Body of pancreas (tissue), 4 donors: ENCODE data around the gene PRF1. TPM values are rescaled to one million over a fixed set of nuclear protein-coding genes. Genes with fewer than 3 reads are reported as not detected.

Experiments used
- ATAC-seq: fragments of 150-250 bp; one replicate; pipeline ENCODE4 v1.9.1; 2016
- DNase-seq, 4 donors: peaks; one replicate each; pipeline ENCODE4 v3.0.0-alpha.2; 2019
- H3K27ac ChIP-seq, 4 donors: fragments of 200-600 bp; sonication (generic); 1 replicate in 3 of 4; 2 replicates in 1 of 4; pipeline versions ENCODE4 v1.5.1 to v1.6.1; 2016 to 2019; ENCODE audit warnings: mild to moderate bottlenecking in 1 of 4, mixed read lengths in 1 of 4, moderate library complexity in 1 of 4
- H3K27me3 ChIP-seq, 2 donors: fragments of 200-600 bp; sonication (generic); one replicate each; pipeline ENCODE4 v1.6.0; 2016; ENCODE audit warnings: mild to moderate bottlenecking in 1 of 2
- H3K36me3 ChIP-seq, 2 donors: fragments of 200-600 bp; sonication (generic); replicated peaks in 1 of 2; 2 replicates each; pipeline ENCODE4 v1.5.1; 2016; ENCODE audit warnings: low read depth in 2 of 2; ENCODE audit not compliant: insufficient read depth in 1 of 2
- H3K4me1 ChIP-seq: fragments of 200-600 bp; sonication (generic); one replicate; pipeline ENCODE4 v1.6.0; 2016
- H3K4me3 ChIP-seq, 2 donors: fragments of 200-600 bp; sonication (generic); 1 replicate in 1 of 2; 2 replicates in 1 of 2; pipeline ENCODE4 v1.5.1; 2016 to 2019
- H3K9me3 ChIP-seq, 3 donors: fragments of 200-600 bp; sonication (generic); 1 replicate in 2 of 3; 2 replicates in 1 of 3; pipeline ENCODE4 v1.5.1; 2016
- CTCF ChIP-seq, 7 experiments: fragments of 450-650 bp in 4 of 7; fragments of 200-600 bp in 3 of 7; sonication (generic) in 3 of 7; IDR thresholded peaks; one replicate each; pipeline ENCODE4 v1.5.1; 2016 to 2019; ENCODE audit warnings: antibody characterized with exemption in 7 of 7
- POLR2A ChIP-seq, 3 donors: fragments of 450-650 bp; IDR thresholded peaks; one replicate each; pipeline ENCODE4 v1.6.1; 2016; ENCODE audit warnings: antibody characterized with exemption in 3 of 3, mild to moderate bottlenecking in 2 of 3
- WGBS, 2 donors: methylation state at CpG; one replicate each; pipeline ENCODE4 v1.1.5; 2017; 5-methylcytosine and 5-hydroxymethylcytosine counted together
- intact Hi-C: fragments of 100-400 bp; cut with DNase I; formaldehyde crosslinking; loops from one replicate; pipeline ENCODE4 v1.15.1; 2023
- total RNA-seq, 2 donors: library from RNA; depleted of rRNA; stranded (reverse); fragments of >200 nt; gene quantifications; one replicate each; pipeline ENCODE4 v1.1.0, GENCODE V29; 2016

Gene PRF1
- total RNA-seq, 2 donors from 2014 or later: 2.1 to 6.3 TPM

- no peak overlapping the region for H3K27ac ChIP-seq
Measured at GRCh38 chr10:70629338-70629737, 26.8 kb upstream of the PRF1 start.

GRCh38 chr10:70626056-70626455 lies 23.5 kb upstream of the PRF1 start:
- H3K27ac ChIP-seq: no peak overlapping the region
- no peak overlapping the region for H3K4me3 ChIP-seq
- H3K36me3 ChIP-seq: no peaks in the 10 kb centered on the region
- H3K27me3 ChIP-seq: no peaks in the 10 kb centered on the region
- peaks cover 0 to 8% (median 0%) of the 10 kb centered on the region in 3 donors for H3K9me3 ChIP-seq
- intact Hi-C loops: no loop called here
- TF ChIP-seq POLR2A (IDR thresholded peaks at IDR 0.05) (no peak), CTCF (IDR thresholded peaks at IDR 0.05) (no peak)
- H3K4me1 ChIP-seq: no peaks in the 10 kb centered on the region
- no peak for DNase-seq
- ATAC-seq: no peak

More at GRCh38 chr10:70629338-70629737, 26.8 kb upstream of the PRF1 start:
- ATAC-seq: no peak
- WGBS, 2 donors: 52 to 56% methylated on average over 1 of the region's 1 CpG
- no peak for DNase-seq
- Histone ChIP-seq H3K4me3 (no peak overlapping the region), H3K9me3 (peaks cover 0 to 8% (median 0%) of the 10 kb centered on the region in 3 donors), H3K36me3 (no peaks in the 10 kb centered on the region), H3K4me1 (no peaks in the 10 kb centered on the region), H3K27me3 (no peaks in the 10 kb centered on the region)
- intact Hi-C loops: no loop called here
- TF ChIP-seq CTCF (IDR thresholded peaks at IDR 0.05): no peak

GRCh38 chr10:70622981-70623844 lies 20.7 kb upstream of the PRF1 start:
- H3K4me3 ChIP-seq: no peak overlapping the region

GRCh38 chr10:70622541-70622940 lies 20.0 kb upstream of the PRF1 start:
- peaks cover 0 to 12% (median 0%) of the 10 kb centered on the region in 3 donors for H3K9me3 ChIP-seq
- no peak overlapping the region for H3K4me3 ChIP-seq
- no peaks in the 10 kb centered on the region for H3K36me3 ChIP-seq
- H3K27me3 ChIP-seq: no peaks in the 10 kb centered on the region
- DNase-seq (no peak), ATAC-seq (no peak)
- WGBS, 2 donors: 20 to 83% methylated on average over 1 to 3 of the region's 3 CpGs
- TF ChIP-seq POLR2A (IDR thresholded peaks at IDR 0.05) (no peak), CTCF (IDR thresholded peaks at IDR 0.05) (no peak)
- H3K4me1 ChIP-seq: no peaks in the 10 kb centered on the region
- intact Hi-C loops: no loop called here
- H3K27ac ChIP-seq: no peak overlapping the region

More at GRCh38 chr10:70622981-70623844, 20.7 kb upstream of the PRF1 start:
- intact Hi-C loops: no loop called here
- no peaks in the 10 kb centered on the region for H3K27me3 ChIP-seq
- peaks cover 0 to 12% (median 0%) of the 10 kb centered on the region in 3 donors for H3K9me3 ChIP-seq
- ATAC-seq (no peak), DNase-seq (no peak)
- H3K4me1 ChIP-seq: no peaks in the 10 kb centered on the region
- H3K27ac ChIP-seq: no peak overlapping the region
- no peaks in the 10 kb centered on the region for H3K36me3 ChIP-seq
- no peak for TF ChIP-seq CTCF (IDR thresholded peaks at IDR 0.05)
- TF ChIP-seq POLR2A (IDR thresholded peaks at IDR 0.05): no peak
- 82 to 88% methylated on average over 2 to 3 of the region's 3 CpGs for WGBS, 2 donors
